Measurements from ENCODE around the gene SLC16A11. TPM values are rescaled to one million over a fixed set of nuclear protein-coding genes. Genes with fewer than 3 reads are reported as not detected.

Gene SLC16A11
- total and polyA plus RNA-seq, 2 of the 4 experiments (the other 2 are of a cell fraction) = not detected

GRCh38 chr17:7035591-7036368, 8.1 kb downstream of the SLC16A11 start, which contains the start of gene SLC16A13 (continued):
- TF ChIP-seq MXI1 (IDR thresholded peaks at IDR 0.05; ENCODE audit: borderline replicate concordance, low read depth, low read length) (no peak), MAFK (IDR thresholded peaks at IDR 0.05; ENCODE audit: low read depth, low read length) (no peak)

GRCh38 chr17:7034955-7035590, 8.8 kb downstream of the SLC16A11 start:
- Histone ChIP-seq H3K9ac (ENCODE audit: low read depth, low read length) (peak overlapping the region; percentile 61), H2BK5ac (ENCODE audit: low read depth, low read length, poor library complexity, severe bottlenecking) (peak overlapping the region; percentile 71), H3K14ac (replicated peaks; ENCODE audit: low read depth, low read length) (peak overlapping the region; percentile 88), H3K4me3 (ENCODE audit: insufficient read depth, low read depth, low read length) (peak overlapping the region; percentile 60), H3K4me2 (ENCODE audit: low read depth, low read length) (peak overlapping the region; percentile 82), H3K4ac (ENCODE audit: low read depth, low read length) (peak overlapping the region; percentile 90), H3K18ac (ENCODE audit: low read depth, low read length) (peak overlapping the region; percentile 80), H3K9me3 (ENCODE audit: control insufficient read depth, insufficient read depth, low read length) (no peaks in the 10 kb centered on the region), H3K27me3 (ENCODE audit: control insufficient read depth, insufficient read depth, low read length) (no peaks in the 10 kb centered on the region), H4K91ac (ENCODE audit: insufficient read depth, low read depth, low read length) (peak overlapping the region; percentile 91), H2AFZ (replicated peaks; ENCODE audit: low read length, poor library complexity) (peak overlapping the region; percentile 97), H4K8ac (ENCODE audit: low read depth in 2 of 2, low read length in 2 of 2) (peak overlapping the region; percentile 95 to 98), H2AK9ac (replicated peaks; ENCODE audit: low read depth, low read length, poor library complexity) (peak overlapping the region; percentile 7), H3K9me1 (ENCODE audit: insufficient read depth, low read length) (peaks cover 8% of the 10 kb centered on the region; the same call in 1 of the 2 replicates), H3K79me1 (ENCODE audit: low read depth in 1 of 2, low read length in 2 of 2) (peaks cover 5 to 17% of the 10 kb centered on the region in 2 experiments; a peak in 1 of 4 replicates), H2BK15ac (ENCODE audit: low read depth, low read length) (peak overlapping the region; percentile 61; the same call in 1 of the 3 replicates), H2AK5ac (ENCODE audit: low read depth, low read length) (peak overlapping the region; percentile 46), H4K20me1 (ENCODE audit: insufficient read depth, low read length) (no peaks in the 10 kb centered on the region), H3K56ac (ENCODE audit: extremely low read depth, insufficient read depth, low read length) (peak overlapping the region; percentile 85), H3K27ac (ENCODE audit: insufficient read depth, low read length) (peak overlapping the region; percentile 71), H2BK20ac (ENCODE audit: low read depth, low read length) (peak overlapping the region; percentile 41; the same call in 1 of the 2 replicates), H3K23ac (ENCODE audit: low read depth, low read length) (peak overlapping the region; percentile 50), H3K36me3 (ENCODE audit: control insufficient read depth, insufficient read depth, low read length) (no peaks in the 10 kb centered on the region), H2BK120ac (ENCODE audit: low read depth, low read length) (peak overlapping the region; percentile 53), H3K4me1 (ENCODE audit: control insufficient read depth, insufficient read depth, low read length) (peaks cover 8% of the 10 kb centered on the region; the same call in 1 of the 2 replicates), H4K5ac (ENCODE audit: low read depth, low read length) (peak overlapping the region; percentile 92)
- ChIA-PET CTCF (no interaction called here), POLR2A (ENCODE audit: unreplicated experiment) (no interaction called here)
- in situ Hi-C loops (cut with MboI; ENCODE audit: low sequenced_read_pairs) (no loop called here), intact Hi-C loops (cut with micrococcal nuclease) (no loop called here), dilution Hi-C loops (cut with HindIII; ENCODE audit: low sequenced_read_pairs, unreplicated experiment) (no loop called here)
- ATAC-seq (ENCODE audit: low read depth) (no peak), DNase-seq (no peak)
- 22% methylated on average over 4 of the region's 7 CpGs; no CpG with 5 or more reads in 1 of the 2 experiments for WGBS, 2 experiments (ENCODE audit: extremely low coverage in 2 of 2, insufficient read length in 1 of 2)
- no TSS peak for BruUV-seq (replicated peaks)
- no peak for TF ChIP-seq SMC3 (IDR thresholded peaks at IDR 0.05; ENCODE audit: low read depth, low read length)
- TF ChIP-seq ELK1 (IDR thresholded peaks at IDR 0.05; ENCODE audit: borderline replicate concordance, low read depth, low read length) = no peak
- TF ChIP-seq MXI1 (IDR thresholded peaks at IDR 0.05; ENCODE audit: borderline replicate concordance, low read depth, low read length) = no peak
- no peak for TF ChIP-seq CEBPB (IDR thresholded peaks at IDR 0.05; ENCODE audit: low read depth, low read length)
- no peak for TF ChIP-seq POLR2A (IDR thresholded peaks at IDR 0.05; ENCODE audit: low read depth, low read length)
- no peak for TF ChIP-seq MAFK (IDR thresholded peaks at IDR 0.05; ENCODE audit: low read depth, low read length)
- TF ChIP-seq USF2 (IDR thresholded peaks at IDR 0.05; ENCODE audit: low read depth, low read length) = no peak
- no peak for TF ChIP-seq RAD21 (IDR thresholded peaks at IDR 0.05; ENCODE audit: low read length)
- no peak for TF ChIP-seq FOS (IDR thresholded peaks at IDR 0.05; ENCODE audit: low read depth, low read length)
- TF ChIP-seq BHLHE40 (IDR thresholded peaks at IDR 0.05; ENCODE audit: low read depth, low read length) = no peak
- no peak for TF ChIP-seq CHD1 (IDR thresholded peaks at IDR 0.05; ENCODE audit: low read depth, low read length)

Data from IMR-90 (cell line).